GM10266 (cell line): Measurements from ENCODE around the gene CD300LF.
A peak's percentile ranks its signal among the peaks of the same experiment; 100 is the strongest.

Source experiments
- DNase-seq: peaks from one replicate; pipeline ENCODE4 v3.0.0; 2012; ENCODE audit errors: extremely low spot score
- TF ChIP-seq, protein P1 (sequence below): IDR thresholded peaks from 2 replicates; pipeline ENCODE4 v1.5.1; 2012; ENCODE audit warnings: mild to moderate bottlenecking, low read depth; ENCODE audit not compliant: control insufficient read depth, insufficient read depth; ENCODE audit errors: missing control alignments

CD300LF gene

DNA sequence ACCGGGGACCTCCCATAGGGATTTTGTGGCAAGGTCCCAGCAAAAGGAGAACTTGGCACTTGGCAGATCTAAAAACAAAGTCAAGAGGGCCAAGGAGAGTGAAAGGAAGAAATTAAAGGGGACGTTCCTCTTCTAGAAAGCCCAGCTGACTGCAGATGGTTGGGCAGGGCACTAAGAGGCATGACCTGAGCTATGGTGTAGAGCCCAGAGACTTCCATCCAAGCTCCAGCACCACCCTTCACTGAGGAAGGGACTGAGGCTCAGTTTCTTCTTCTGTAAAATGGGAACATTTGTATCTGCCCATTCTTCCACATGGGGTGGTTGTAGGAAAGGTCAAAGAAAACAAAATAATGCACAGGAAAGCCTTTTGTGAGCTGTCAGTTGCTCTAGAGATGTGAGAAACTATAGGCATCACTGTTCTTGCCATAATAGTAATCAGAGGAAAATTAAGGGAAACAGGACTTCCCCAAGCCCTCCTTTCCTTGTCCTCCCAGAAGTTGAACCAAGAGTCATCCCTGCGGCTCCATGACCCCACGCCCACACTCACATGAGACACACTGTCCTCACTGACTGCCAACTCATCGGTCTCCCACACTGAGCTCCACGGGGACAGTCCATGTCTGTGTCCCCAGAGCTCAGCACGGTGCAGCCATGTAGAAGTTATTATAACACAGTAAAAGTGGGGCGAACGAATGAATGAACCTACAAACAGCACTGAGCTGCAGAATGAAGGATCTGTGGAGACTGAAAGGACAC, 10.4 kb downstream of the CD300LF start:
- TF ChIP-seq, protein P1, sequence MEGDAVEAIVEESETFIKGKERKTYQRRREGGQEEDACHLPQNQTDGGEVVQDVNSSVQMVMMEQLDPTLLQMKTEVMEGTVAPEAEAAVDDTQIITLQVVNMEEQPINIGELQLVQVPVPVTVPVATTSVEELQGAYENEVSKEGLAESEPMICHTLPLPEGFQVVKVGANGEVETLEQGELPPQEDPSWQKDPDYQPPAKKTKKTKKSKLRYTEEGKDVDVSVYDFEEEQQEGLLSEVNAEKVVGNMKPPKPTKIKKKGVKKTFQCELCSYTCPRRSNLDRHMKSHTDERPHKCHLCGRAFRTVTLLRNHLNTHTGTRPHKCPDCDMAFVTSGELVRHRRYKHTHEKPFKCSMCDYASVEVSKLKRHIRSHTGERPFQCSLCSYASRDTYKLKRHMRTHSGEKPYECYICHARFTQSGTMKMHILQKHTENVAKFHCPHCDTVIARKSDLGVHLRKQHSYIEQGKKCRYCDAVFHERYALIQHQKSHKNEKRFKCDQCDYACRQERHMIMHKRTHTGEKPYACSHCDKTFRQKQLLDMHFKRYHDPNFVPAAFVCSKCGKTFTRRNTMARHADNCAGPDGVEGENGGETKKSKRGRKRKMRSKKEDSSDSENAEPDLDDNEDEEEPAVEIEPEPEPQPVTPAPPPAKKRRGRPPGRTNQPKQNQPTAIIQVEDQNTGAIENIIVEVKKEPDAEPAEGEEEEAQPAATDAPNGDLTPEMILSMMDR = no peak
- no peak for DNase-seq

- no peak for DNase-seq
- TF ChIP-seq, protein P1 = no peak
Measured at GRCh38 chr17:74699236-74699635, 13.5 kb downstream of the CD300LF start.

GRCh38 chr17:74698069-74698468, 14.7 kb downstream of the CD300LF start:
- TF ChIP-seq, protein P1 = no peak
- DNase-seq = no peak

- DNase-seq = peak; percentile 36
- TF ChIP-seq, protein P1 = no peak
Measured at GRCh38 chr17:74697515-74697914, 15.2 kb downstream of the CD300LF start.

GRCh38 chr17:74695629-74696028, 17.1 kb downstream of the CD300LF start:
- TF ChIP-seq, protein P1 = no peak
- no peak for DNase-seq

DNA sequence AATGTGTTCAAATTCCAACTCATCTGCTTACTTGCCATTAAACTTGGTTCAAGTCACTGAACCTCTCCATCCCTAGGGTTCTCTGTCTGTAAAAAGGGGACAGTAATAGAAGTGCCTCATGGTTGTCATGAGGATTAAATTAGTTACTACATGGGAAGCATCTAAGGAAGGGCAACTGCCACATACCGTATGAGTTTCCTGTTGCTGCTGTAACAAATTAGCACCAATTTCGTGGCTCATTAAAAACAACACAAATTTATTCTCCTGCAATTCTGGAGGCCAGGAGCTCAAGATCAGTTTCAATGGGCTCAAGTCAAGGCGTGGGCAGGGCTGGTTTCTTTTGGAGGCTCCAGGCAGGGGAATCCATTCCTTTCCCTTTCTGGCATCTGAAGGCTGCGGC, 18.6 kb downstream of the CD300LF start:
- TF ChIP-seq, protein P1 = no peak
- no peak for DNase-seq

DNA sequence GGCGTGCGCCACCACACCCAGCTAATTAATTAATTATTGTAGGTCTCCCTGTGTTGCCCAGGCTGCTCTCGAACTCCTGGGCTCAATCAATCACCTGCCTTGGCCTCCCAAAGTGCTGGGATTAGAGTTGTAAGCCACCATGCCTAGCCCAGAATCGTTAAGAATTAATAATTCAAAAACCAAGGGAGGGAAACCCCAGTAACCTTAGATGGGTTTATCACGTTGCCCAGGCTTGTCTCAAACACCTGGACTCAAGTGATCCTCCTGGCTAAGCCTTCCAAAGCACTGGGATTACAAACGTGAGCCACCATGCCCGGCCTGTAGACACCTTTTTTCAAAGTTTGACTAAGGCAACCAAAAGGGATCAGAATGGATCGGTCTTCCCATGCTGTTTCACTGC, 21.6 kb downstream of the CD300LF start:
- no peak for DNase-seq
- TF ChIP-seq, protein P1 = no peak
